GM18951 (cell line): ENCODE measurements around the gene CLDN7.

Source experiments
- POLR2A ChIP-seq: IDR thresholded peaks from 4 replicates; pipeline ENCODE4 v1.6.1; 2011; ENCODE audit warnings: mild to moderate bottlenecking; ENCODE audit not compliant: insufficient read length, insufficient read depth; ENCODE audit errors: extremely low read depth
- in situ Hi-C: fragments of 300-500 bp; cut with MboI; formaldehyde crosslinking; loops from one replicate; pipeline ENCODE4 v1.12.0; 2022; ENCODE audit warnings: low sequenced_read_pairs, mixed read lengths, inconsistent platforms; ENCODE audit not compliant: unreplicated experiment

Gene CLDN7

GRCh38 chr17:7293816-7294613, 31.7 kb upstream of the CLDN7 start:
- in situ Hi-C loops, result no loop called here
- TF ChIP-seq POLR2A, result no peak

GRCh38 chr17:7293159-7293558, 30.9 kb upstream of the CLDN7 start:
- in situ Hi-C loops, result no loop called here
- no peak for TF ChIP-seq POLR2A

DNA sequence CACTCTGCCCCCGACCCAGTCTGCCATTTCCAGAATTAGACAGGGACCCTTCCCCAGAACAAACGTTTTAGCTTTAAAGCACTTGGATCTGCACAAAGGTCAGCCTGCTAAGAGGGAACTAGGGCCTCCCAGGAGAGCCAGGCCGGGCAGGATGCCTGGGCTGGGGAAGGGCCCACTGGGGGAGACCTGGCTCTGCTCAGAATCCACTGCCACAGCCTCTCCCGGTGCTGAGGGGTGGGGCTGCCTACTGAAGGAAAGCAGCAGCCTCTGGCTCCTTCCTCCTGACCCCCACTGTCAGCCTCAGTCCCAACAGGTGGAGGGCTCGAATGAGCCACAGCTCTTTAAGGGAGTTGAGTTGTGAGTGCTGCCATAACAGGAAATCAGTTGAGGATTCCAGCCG, 30.5 kb upstream of the CLDN7 start:
- TF ChIP-seq POLR2A, result no peak
- in situ Hi-C loops, result no loop called here

GRCh38 chr17:7292194-7292593, 29.9 kb upstream of the CLDN7 start:
- TF ChIP-seq POLR2A, result no peak

DNA sequence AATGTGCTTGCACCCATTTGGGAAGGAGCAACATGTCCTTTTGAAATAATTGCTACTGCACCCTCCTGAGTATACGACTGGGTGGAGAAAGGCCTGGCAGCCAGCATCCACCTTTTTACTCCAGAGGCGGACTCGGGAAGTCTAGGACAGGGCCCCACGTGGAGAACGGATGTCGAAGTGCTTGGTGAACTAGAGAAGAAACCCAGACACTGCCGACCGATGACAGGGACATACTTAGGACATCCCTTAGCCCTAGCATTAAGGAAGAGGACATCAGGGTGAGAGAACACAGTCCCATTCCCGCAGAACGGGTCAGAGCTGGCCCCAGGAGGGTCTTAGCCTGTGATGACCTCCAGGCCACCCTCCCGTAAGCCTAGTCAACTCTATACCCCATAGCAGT, 28.4 kb upstream of the CLDN7 start:
- TF ChIP-seq POLR2A, result no peak
- in situ Hi-C loops, result no loop called here

More at GRCh38 chr17:7292194-7292593, 29.9 kb upstream of the CLDN7 start:
- in situ Hi-C loops, result no loop called here

DNA sequence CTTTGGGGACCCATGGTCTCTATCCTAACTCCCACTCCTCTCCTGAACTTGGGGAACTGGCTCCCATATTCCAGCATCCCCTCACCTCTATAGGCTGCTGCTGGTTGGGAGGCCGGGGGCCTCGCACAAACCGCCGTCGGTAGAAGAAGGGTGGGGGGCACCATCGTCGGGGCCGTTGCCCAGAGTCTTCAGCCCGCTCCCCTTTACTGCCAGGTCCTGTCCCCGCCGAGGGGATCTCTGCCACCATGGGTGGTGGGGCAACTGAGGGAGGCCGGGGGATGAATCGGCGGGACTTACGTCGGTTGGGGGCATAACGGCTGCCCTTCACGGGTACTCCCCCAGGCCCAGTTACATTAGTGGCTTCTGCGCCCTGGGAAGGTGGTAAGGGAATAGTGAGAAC, 27.9 kb upstream of the CLDN7 start:
- TF ChIP-seq POLR2A, result no peak
- in situ Hi-C loops, result no loop called here

DNA sequence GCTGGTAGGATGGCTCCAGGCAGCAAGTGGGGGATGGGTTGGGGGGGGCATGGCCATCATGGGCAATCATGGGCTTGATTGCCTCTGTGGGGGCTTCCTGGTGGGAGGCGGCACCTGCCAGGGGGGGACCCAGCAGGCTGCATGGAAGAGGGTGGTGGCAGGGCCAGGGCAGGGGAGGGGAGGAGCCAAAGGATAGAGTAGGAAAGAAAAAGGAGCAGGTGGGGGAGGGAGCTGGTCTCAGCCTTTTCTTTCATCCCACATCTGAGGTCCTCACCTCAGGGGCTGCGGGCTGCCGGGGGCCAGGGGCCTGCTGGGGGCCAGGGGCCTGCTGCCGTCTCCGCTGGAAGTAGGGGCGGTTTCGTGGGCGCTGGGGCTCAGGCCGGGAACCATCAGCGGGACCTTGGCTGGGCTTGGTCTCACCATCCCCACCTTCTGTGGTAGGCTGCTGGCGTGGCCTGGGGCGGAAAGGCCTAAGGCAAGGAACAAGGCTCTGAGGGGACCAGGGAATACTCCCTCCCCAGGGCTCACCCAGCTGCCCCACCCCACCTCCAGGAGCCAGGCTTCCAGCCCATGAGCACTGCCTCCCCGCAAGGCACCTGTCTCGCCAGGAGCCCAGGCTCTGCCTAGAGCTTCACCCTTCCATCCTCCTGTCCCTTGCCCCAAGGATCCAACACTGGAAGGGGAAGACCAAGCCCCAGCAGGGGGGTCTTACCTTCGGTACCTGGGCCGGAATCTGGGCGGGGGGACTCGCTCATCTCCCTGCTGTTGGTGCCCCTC, 27.2 kb upstream of the CLDN7 start:
- no peak for TF ChIP-seq POLR2A
- in situ Hi-C loops, result no loop called here

DNA sequence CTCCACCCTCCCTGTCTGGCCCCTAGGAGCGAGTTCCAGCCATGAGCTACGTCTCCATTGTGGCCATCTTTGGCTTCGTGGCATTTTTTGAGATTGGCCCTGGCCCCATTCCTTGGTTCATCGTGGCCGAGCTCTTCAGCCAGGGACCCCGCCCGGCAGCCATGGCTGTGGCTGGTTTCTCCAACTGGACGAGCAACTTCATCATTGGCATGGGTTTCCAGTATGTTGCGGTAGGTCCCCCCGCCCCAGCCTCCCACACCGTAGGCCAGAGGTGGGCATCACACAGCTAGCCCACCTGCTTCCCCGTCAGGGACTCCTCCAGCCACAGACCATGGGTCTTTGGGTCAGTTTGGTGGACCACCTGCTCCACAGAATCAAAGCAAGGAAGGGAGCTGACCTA, 23.4 kb upstream of the CLDN7 start:
- in situ Hi-C loops, result no loop called here
- TF ChIP-seq POLR2A, result no peak

- TF ChIP-seq POLR2A, result no peak
- in situ Hi-C loops, result no loop called here
Observed at GRCh38 chr17:7284911-7285310, 22.6 kb upstream of the CLDN7 start.

DNA sequence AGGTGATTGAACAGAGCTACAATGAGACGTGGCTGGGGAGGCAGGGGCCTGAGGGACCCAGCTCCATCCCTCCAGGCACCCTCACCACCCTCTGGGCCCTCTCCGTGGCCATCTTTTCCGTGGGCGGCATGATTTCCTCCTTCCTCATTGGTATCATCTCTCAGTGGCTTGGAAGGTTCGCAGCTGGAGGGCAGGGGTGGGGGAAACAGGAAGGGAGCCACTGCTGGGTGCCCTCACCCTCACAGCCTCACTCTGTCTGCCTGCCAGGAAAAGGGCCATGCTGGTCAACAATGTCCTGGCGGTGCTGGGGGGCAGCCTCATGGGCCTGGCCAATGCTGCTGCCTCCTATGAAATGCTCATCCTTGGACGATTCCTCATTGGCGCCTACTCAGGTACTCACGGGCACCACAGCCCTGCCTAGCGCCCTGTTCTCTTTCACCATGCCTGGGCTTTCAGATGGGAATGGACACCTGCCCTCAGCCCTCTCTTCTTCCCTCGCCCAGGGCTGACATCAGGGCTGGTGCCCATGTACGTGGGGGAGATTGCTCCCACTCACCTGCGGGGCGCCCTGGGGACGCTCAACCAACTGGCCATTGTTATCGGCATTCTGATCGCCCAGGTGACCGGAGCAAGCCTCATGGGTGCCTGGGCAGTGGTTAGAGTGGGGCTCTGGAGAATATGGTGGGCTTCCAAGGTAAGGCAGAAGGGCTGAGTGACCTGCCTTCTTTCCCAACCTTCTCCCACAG, 21.4 kb upstream of the CLDN7 start:
- in situ Hi-C loops, result no loop called here
- TF ChIP-seq POLR2A, result no peak

GRCh38 chr17:7282752-7283321, 20.6 kb upstream of the CLDN7 start:
- in situ Hi-C loops, result no loop called here
- TF ChIP-seq POLR2A, result no peak

GRCh38 chr17:7281953-7282751, 19.9 kb upstream of the CLDN7 start:
- no peak for TF ChIP-seq POLR2A
- in situ Hi-C loops, result no loop called here
